GM20431 (cell line): ENCODE results near the gene BBX.

Experiments
- in situ Hi-C: fragments of 300-500 bp; cut with MseI, MboI; formaldehyde crosslinking; loops from one replicate; pipeline ENCODE4 v1.15.0; 2020; ENCODE audit warnings: low sequenced_read_pairs; ENCODE audit not compliant: unreplicated experiment

BBX gene

GRCh38 chr3:107718547-107718946, 195.8 kb downstream of the BBX start:
- in situ Hi-C loops = no loop called here

GRCh38 chr3:107727102-107727501, 204.3 kb downstream of the BBX start:
- in situ Hi-C loops = no loop called here

- in situ Hi-C loops = no loop called here
Measured at GRCh38 chr3:107729686-107730085, 206.9 kb downstream of the BBX start.

- in situ Hi-C loops = no loop called here
Measured at GRCh38 chr3:107734317-107734716, 211.6 kb downstream of the BBX start.

GRCh38 chr3:107737914-107738313, 215.2 kb downstream of the BBX start:
- in situ Hi-C loops = no loop called here

GRCh38 chr3:107738486-107739183, 215.9 kb downstream of the BBX start:
- in situ Hi-C loops = no loop called here

- in situ Hi-C loops = no loop called here
Measured at GRCh38 chr3:107739227-107739626, 216.5 kb downstream of the BBX start.

- in situ Hi-C loops = no loop called here
Measured at GRCh38 chr3:107740992-107741896, 218.5 kb downstream of the BBX start.

- in situ Hi-C loops = no loop called here
Measured at GRCh38 chr3:107745354-107745753, 222.6 kb downstream of the BBX start.

- in situ Hi-C loops = no loop called here
Measured at GRCh38 chr3:107752202-107752990, 229.6 kb downstream of the BBX start.

GRCh38 chr3:107753494-107753893, 230.7 kb downstream of the BBX start:
- in situ Hi-C loops = no loop called here

- in situ Hi-C loops = no loop called here
Measured at GRCh38 chr3:107753976-107754375, 231.2 kb downstream of the BBX start.

- in situ Hi-C loops = no loop called here
Measured at GRCh38 chr3:107756649-107757048, 233.9 kb downstream of the BBX start.

GRCh38 chr3:107757140-107757539, 234.4 kb downstream of the BBX start:
- in situ Hi-C loops = no loop called here

GRCh38 chr3:107760144-107760543, 237.4 kb downstream of the BBX start:
- in situ Hi-C loops = no loop called here

- in situ Hi-C loops = no loop called here
Measured at GRCh38 chr3:107761391-107761790, 238.6 kb downstream of the BBX start.

- in situ Hi-C loops = no loop called here
Measured at GRCh38 chr3:107765524-107765923, 242.8 kb downstream of the BBX start.

GRCh38 chr3:107767897-107768605, 245.3 kb downstream of the BBX start:
- in situ Hi-C loops = no loop called here

GRCh38 chr3:107769882-107770281, 247.1 kb downstream of the BBX start:
- in situ Hi-C loops = no loop called here

- in situ Hi-C loops = no loop called here
Measured at GRCh38 chr3:107772016-107772415, 249.3 kb downstream of the BBX start.
